SU-DHL-6 (cell line): ENCODE data around the gene TNFRSF19.

Source experiments
- H2AFZ ChIP-seq: fragments of 200-600 bp; sonication (generic); 2 replicates; pipeline ENCODE4 v1.6.1; 2014; ENCODE audit warnings: low read depth, mild to moderate bottlenecking, moderate library complexity, mixed read lengths, antibody characterized with exemption, low read length; ENCODE audit not compliant: severe bottlenecking
- H3F3A ChIP-seq: fragments of 200-600 bp; shearing (Covaris generic); 2 replicates; pipeline ENCODE4 v1.6.0; 2016; ENCODE audit warnings: antibody characterized with exemption, mild to moderate bottlenecking; ENCODE audit not compliant: insufficient read depth
- H3K27ac ChIP-seq: fragments of 200-600 bp; sonication (generic); 2 replicates; pipeline ENCODE4 v1.5.1; 2016; ENCODE audit warnings: low read depth, mild to moderate bottlenecking, low read length, moderate library complexity, mixed read lengths
- H3K27me3 ChIP-seq: fragments of 200-600 bp; sonication (generic), shearing (Covaris generic); 2 replicates; pipeline ENCODE4 v1.6.0; 2014; ENCODE audit warnings: mild to moderate bottlenecking, low read length
- H3K36me3 ChIP-seq: fragments of 200-600 bp; sonication (generic); 2 replicates; pipeline ENCODE4 v1.6.1; 2014; ENCODE audit warnings: mild to moderate bottlenecking, low read length, mixed read lengths
- H3K4me2 ChIP-seq: fragments of 300-600, 200-600 bp; shearing (Covaris generic), sonication (generic); 2 replicates; pipeline ENCODE4 v1.6.0; 2014; ENCODE audit warnings: low read length, low read depth, mild to moderate bottlenecking; ENCODE audit not compliant: poor library complexity, severe bottlenecking
- H3K4me3 ChIP-seq: fragments of 200-600 bp; sonication (generic); 2 replicates; pipeline ENCODE4 v1.5.1; 2014; ENCODE audit warnings: antibody characterized with exemption, low read length, mild to moderate bottlenecking, mixed read lengths; ENCODE audit not compliant: insufficient read depth, poor library complexity, severe bottlenecking
- H3K79me2 ChIP-seq: fragments of 200-600 bp; sonication (generic); 2 replicates; pipeline ENCODE4 v1.6.1; 2014; ENCODE audit warnings: mild to moderate bottlenecking, low read length, moderate library complexity; ENCODE audit not compliant: insufficient read depth
- H3K9ac ChIP-seq: fragments of 200-600 bp; sonication (generic); 2 replicates; pipeline ENCODE4 v1.7.0; 2014; ENCODE audit warnings: mild to moderate bottlenecking, low read length
- H3K9me2 ChIP-seq: fragments of 200-600 bp; sonication (generic); replicated peaks from 2 replicates; pipeline ENCODE4 v1.6.1; 2014; ENCODE audit warnings: low read length; ENCODE audit not compliant: insufficient read depth
- H3K9me3 ChIP-seq: fragments of 200-600 bp; sonication (generic); 2 replicates; pipeline ENCODE4 v1.6.1; 2014; ENCODE audit warnings: low read length, mixed read lengths; ENCODE audit not compliant: insufficient read depth
- H4K20me1 ChIP-seq: fragments of 200-600 bp; sonication (generic); 2 replicates; pipeline ENCODE4 v1.6.1; 2014; ENCODE audit warnings: low read depth, mild to moderate bottlenecking, antibody characterized with exemption, low read length, moderate library complexity, mixed read lengths
- CTCF ChIP-seq: fragments of 200-600 bp; sonication (generic); IDR thresholded peaks from one replicate; pipeline ENCODE4 v1.5.1; 2017; ENCODE audit warnings: antibody characterized with exemption, mild to moderate bottlenecking, low read length, moderate library complexity; ENCODE audit not compliant: insufficient read depth, poor library complexity, severe bottlenecking
- EZH2phosphoT487 ChIP-seq: fragments of 200-600 bp; sonication (generic), shearing (Covaris generic); conservative IDR thresholded peaks from 2 replicates; pipeline ENCODE4 v1.6.1; 2018; ENCODE audit warnings: mild to moderate bottlenecking, antibody characterized with exemption, low read length, moderate library complexity, mixed read lengths

Gene TNFRSF19

GRCh38 chr13:23671897-23672296 lies 101.7 kb downstream of the TNFRSF19 start:
- no peaks in the 10 kb centered on the region for H3K36me3 ChIP-seq
- no peak overlapping the region for H3K27ac ChIP-seq

GRCh38 chr13:23672616-23673015 lies 102.4 kb downstream of the TNFRSF19 start:
- H3K9me2 ChIP-seq: no peaks in the 10 kb centered on the region
- no peaks in the 10 kb centered on the region for H3K9me3 ChIP-seq
- no peak overlapping the region for H3K9ac ChIP-seq
- H3K36me3 ChIP-seq: no peaks in the 10 kb centered on the region
- H3K4me2 ChIP-seq: no peak overlapping the region
- no peak overlapping the region for H3K27ac ChIP-seq
- H2AFZ ChIP-seq: no peak overlapping the region
- no peaks in the 10 kb centered on the region for H4K20me1 ChIP-seq
- no peak overlapping the region for H3K4me3 ChIP-seq
- no peaks in the 10 kb centered on the region for H3F3A ChIP-seq
- no peaks in the 10 kb centered on the region for H3K79me2 ChIP-seq
- no peaks in the 10 kb centered on the region for H3K27me3 ChIP-seq
- TF ChIP-seq CTCF (no peak), EZH2phosphoT487 (no peak)

More at GRCh38 chr13:23671897-23672296, 101.7 kb downstream of the TNFRSF19 start:
- no peak overlapping the region for H3K4me2 ChIP-seq
- H3K9me2 ChIP-seq: no peaks in the 10 kb centered on the region
- H3K4me3 ChIP-seq: no peak overlapping the region
- H3K27me3 ChIP-seq: no peaks in the 10 kb centered on the region
- H3K79me2 ChIP-seq: no peaks in the 10 kb centered on the region
- H2AFZ ChIP-seq: no peak overlapping the region
- no peak for TF ChIP-seq CTCF
- TF ChIP-seq EZH2phosphoT487: no peak
- H3F3A ChIP-seq: no peaks in the 10 kb centered on the region
- no peaks in the 10 kb centered on the region for H3K9me3 ChIP-seq
- H3K9ac ChIP-seq: no peak overlapping the region
- H4K20me1 ChIP-seq: no peaks in the 10 kb centered on the region

DNA sequence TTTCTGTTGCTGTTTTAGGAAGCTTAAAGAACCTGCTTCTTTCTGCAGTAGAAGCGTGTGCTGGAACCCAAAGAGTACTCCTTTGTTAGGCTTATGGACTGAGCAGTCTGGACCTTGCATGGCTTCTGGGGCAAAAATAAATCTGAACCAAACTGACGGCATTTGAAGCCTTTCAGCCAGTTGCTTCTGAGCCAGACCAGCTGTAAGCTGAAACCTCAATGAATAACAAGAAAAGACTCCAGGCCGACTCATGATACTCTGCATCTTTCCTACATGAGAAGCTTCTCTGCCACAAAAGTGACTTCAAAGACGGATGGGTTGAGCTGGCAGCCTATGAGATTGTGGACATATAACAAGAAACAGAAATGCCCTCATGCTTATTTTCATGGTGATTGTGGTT lies 103.1 kb downstream of the TNFRSF19 start:
- H3K36me3 ChIP-seq: no peaks in the 10 kb centered on the region
- no peaks in the 10 kb centered on the region for H3K9me3 ChIP-seq
- H4K20me1 ChIP-seq: no peaks in the 10 kb centered on the region
- no peak overlapping the region for H3K27ac ChIP-seq
- no peak overlapping the region for H3K4me2 ChIP-seq
- H3K27me3 ChIP-seq: no peaks in the 10 kb centered on the region
- H3K4me3 ChIP-seq: no peak overlapping the region
- TF ChIP-seq CTCF (no peak), EZH2phosphoT487 (no peak)
- no peaks in the 10 kb centered on the region for H3F3A ChIP-seq
- H3K9me2 ChIP-seq: no peaks in the 10 kb centered on the region
- H3K9ac ChIP-seq: no peak overlapping the region
- H3K79me2 ChIP-seq: no peaks in the 10 kb centered on the region
- H2AFZ ChIP-seq: no peak overlapping the region
